NCI-H1417 treated with DMSO at 0.1 percent for 48 hours (cell line): ENCODE measurements around the gene WWTR1.
A peak's percentile ranks its signal among the peaks of the same experiment; 100 is the strongest.

Experiments
- DNase-seq: peaks from one replicate; lab custom pipeline; 2025; lab: John Stamatoyannopoulos, UW

The WWTR1 gene

DNA sequence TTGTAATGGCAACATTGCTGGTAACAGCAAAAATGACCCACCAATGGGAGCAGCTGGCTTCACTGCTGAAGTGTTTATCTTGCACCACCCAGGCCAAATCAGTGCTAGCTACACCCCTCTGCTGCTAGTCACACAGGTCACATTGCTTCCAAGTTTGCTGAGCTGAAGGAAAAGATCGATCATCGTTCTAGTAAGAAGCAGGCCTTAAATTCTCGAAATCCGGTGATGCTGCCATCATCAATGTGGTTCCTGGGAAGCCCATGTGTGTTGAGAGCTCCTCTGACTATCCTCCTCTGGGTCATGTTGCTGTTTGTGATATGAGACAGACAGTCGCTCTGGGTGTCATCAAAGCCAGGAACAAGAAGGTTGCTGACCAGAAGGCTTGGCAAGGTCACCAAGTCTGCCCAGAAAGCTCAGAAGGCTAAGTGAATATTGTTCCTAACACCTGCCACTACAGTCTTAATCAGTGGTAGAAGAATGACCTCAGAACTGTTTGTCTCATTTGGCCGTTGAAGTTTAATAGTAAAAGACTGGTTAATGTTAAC, 162.2 kb downstream of the WWTR1 start:
- DNase-seq: no peak

DNA sequence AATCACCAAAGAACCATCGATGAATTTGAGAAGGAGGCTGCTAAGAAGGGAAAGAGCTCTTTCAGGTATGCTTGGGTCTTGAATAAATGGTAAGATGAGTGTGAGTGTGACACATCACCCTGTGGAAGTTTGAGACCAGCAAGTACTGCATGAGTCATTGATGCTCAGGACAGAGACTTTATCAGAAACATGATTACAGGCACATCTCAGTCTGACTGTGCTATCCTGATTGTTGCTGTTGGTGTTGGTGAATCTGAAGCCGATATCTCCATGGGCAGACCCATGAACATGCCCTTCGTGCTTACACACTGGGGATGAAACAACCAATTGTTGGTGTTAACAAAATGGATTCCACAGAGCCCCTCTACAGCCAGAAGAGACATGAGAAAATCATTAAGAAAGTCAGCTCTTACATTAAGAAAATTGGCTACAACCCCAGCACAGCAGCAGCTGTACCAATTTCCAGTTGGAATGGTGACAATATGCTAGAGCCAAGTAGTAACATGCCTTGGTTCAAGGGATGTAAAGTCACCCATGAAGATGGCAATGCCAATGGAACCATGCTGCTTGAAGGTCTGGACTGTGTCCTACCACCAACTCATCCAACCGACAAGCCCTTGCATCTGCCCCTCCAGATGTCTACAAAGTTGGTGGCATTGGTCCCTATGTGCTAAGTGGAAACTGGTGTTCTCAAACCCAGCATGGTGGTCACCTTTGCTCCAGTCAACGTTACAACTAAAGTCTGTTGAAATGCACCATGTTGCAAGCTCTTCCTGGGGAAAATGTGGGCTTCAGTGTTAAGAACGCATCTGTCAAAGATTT, 162.9 kb downstream of the WWTR1 start:
- no peak for DNase-seq

DNA sequence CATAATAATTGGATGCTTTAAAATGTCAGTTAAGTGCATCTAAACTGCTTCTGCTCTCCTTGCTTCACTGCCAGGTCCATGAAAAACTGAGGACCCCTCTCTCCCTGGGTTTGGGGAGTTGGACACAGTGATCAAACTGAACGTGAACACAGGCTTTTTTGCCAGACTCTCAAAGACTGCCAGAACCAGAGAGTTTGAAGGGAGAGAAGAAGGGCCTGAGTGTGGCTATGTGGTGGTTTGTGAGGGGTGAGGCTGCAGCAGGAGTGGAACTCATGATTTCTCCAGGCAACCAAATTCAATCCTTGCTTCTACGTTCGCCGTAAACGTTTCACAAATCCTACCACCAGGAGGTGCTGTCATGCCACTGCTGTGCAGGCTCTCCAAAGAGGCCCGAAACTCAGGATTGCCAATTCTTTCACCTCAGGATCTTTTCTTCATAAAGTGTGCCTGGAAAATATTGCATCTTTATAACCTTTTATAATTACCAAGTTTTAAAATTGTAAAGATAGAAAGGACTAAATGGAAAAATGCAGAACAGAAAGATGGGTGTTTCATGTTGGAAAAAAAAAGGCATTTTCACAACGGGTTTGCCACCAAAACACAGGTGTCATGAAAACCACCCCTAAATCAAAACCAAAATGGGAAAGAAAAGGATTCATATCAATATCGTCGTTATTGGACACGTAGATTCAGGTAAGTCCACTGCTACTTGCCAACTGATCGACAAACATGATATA, 163.6 kb downstream of the WWTR1 start:
- no peak for DNase-seq

DNA sequence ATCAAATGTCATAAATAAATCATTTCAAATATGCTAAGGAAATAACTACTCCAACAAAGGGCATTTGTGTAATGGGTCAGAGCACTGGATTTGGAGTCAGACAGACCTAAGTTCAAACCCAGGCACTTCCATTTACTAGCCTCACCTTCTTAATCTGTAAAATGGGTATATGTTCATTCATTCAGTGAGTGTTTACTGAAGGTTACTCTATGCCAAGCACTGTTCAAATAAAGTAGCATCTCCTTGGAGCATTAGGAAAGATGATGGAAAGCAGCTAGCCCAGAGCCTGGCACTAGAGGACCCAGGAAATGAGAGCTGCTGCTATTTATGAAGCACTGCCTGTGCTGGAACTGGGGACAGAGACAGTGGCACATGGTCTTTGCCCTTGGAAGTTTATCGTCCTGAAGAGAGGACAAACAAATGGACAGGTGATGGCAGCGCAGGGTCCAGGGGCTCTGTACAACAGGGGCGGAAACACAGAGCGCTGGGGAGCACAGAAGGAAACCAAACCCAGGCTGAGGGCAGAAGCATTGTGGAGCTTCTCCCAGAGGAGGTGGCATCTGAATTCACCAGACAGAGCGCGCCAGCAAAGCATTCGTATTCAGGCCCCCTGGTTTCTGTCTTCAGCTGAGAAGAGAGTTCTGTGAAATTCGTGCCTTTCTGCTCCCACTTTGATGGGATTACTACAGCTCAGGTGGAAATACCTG, 164.4 kb downstream of the WWTR1 start:
- no peak for DNase-seq

DNA sequence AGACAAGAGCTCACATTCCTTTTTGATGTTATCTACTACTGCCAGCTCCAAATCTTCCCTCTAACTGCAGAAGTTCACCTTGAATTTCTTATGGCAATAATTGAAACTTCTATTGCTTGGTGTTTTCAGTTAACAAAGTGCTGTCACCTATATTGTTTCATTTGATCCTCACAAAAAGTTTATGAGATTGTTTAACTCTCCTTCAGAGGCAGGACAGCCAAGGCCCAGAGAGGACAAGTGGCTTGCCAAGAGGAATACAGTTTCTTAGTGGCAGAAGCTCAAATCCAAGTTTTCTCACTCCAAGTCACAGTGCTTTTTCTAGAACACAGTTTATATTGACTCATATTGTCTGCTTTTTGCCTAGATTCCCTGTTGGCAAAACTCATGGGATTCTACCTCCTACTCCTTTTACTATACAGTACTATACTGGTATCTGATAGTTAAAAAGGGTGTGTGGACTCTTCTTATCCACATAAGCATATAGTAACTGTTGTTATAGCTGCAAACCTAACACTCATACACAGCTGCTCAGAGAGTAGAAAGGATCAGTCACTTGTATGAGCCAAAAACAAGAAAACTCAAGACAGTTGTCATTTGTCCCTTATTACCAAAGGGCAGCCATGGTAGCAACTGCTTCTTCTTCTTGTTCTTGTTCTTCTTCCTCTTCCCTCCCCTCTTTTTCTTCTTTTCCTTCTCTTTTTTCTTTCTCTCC, 167.4 kb downstream of the WWTR1 start:
- no peak for DNase-seq

DNA sequence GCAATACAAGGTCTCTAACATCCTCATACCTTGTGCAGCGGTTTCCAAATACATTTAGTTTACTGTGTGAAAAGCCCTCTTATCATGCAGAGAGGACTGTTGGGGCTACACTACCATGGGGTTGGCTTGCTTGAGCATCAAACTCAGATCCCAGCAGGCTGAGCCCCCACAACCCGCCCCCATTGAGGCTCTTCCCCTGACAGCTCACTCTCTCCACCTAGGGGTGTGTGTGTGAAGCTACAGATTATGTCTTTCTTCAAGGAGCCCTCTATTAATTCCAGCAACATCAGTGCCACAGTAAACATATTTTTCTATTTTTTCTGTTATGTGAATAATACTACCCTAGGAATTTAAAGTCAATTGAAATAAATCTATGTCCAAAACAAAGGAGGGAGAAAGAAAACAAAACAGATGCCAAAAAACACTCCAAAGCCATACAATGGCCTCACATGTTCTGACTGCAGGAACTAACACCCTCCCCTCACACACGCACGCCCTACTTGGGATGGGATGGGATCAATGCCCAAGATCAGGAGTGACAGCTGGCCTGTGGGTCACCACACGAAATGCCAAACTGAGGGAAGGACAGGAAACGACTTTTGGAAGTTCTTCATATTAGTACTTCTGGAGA, 168.7 kb downstream of the WWTR1 start:
- no peak for DNase-seq

DNA sequence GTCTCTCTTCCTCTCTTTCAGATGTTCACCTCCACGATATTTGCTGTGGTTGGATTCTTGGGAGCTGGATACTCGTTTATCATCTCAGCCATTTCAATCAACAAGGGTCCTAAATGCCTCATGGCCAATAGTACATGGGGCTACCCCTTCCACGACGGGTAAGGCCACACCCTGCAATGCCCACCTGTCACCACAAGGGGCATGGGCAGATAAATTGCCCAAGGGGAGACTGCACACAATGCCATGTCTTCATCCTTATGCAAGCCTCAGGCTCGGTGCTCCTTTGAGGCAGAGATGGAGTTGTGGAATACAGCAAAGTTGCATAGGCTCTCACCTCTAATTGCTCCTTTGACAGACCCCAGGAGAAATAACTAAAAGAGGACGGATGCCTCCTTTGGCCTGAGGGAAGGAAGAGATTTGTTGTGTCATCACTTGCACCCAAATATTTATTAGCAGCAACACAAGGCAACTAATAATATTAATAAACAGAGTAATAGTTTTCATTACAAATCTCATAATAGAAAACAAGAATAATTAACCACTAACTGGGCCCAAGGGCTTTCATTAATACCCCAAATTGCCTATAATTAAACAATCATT, 170.1 kb downstream of the WWTR1 start:
- DNase-seq: no peak

DNA sequence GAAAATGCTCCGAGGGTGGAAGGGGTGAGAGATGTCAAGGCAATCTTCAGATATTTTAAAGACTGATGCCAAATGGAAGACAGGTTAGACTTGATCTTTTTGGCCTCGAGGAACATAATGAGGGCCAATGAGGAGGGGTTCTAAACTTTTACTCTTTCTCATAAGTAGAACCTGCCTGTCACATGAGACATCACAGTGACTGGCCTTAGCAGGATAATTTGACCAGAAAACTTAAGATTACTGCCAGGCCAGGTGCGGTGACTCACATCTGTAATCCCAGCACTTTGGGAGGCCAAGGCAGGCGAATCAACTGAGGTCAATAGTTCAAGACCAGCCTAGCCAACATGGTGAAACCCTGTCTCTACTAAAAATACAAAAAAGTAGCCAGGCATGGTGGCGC, 171.1 kb downstream of the WWTR1 start:
- no peak for DNase-seq

DNA sequence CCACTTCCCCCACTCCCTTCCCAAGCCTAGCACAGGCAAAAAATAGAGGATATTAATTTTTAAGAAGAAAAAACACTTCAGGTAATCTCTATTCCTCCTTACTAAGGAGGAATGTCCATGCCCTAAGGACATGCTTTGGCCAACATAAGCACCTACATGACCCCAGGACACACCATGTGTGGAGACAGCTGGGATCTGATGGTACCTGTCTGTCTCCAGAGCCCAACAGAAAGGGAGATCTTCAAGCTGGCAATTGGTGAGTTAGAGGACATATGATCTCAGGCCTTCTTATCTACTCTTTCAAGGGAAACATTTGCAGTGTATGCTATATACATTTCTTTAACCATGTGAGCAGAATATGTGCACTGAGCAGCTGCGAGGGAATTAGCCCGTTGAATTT, 176.3 kb downstream of the WWTR1 start:
- no peak for DNase-seq

DNA sequence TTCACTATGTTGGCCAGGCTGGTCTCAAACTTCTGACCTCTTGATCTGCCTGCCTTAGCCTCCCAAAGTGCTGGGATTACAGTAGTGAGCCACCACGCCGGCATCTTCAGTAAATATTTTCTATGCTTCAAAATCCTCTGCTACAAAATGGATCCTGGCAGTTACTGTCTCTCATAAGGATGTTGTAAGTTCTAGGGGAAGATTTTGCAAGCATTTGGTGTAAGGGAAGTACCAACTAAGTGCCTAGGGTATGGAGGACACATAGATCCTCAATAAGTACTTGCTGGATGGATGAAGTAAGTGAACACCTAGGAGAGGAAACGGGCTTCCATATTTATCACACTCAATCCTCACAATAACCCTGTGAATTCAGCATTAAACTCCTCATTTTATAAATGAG, 176.8 kb downstream of the WWTR1 start:
- DNase-seq: no peak

DNA sequence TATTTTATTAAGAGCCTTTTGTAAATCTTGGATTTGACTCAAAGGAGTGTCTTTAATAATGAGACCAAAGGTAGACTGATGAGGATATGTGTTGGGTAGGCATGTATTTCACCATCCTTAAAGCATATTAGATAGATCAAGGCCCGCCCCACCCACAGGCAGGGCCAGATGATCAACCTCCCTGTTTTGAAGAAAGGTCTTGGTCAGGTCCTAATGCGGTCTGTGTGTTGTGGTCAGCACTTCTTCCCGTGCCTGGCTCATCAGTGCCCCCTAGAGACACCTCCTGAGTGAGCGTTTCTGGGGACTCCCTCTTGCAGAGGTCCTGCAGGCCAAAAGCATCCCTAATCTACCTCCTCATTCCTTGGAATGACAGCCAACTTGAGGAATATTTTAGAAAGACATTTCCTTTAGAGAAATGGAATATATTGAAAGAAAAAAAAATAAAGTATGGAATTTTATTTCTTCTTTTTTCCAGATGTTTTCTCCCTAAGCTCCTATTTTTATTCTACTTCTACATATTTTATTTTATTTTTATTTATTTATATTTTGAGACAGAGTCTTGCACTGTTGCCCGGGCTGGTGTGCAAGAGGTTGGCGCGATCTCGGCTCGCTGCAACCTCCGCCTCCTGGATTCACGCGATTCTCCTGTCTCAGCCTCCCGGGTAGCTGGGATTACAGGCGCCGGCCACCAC, 177.4 kb downstream of the WWTR1 start:
- DNase-seq: peak; percentile 47

DNA sequence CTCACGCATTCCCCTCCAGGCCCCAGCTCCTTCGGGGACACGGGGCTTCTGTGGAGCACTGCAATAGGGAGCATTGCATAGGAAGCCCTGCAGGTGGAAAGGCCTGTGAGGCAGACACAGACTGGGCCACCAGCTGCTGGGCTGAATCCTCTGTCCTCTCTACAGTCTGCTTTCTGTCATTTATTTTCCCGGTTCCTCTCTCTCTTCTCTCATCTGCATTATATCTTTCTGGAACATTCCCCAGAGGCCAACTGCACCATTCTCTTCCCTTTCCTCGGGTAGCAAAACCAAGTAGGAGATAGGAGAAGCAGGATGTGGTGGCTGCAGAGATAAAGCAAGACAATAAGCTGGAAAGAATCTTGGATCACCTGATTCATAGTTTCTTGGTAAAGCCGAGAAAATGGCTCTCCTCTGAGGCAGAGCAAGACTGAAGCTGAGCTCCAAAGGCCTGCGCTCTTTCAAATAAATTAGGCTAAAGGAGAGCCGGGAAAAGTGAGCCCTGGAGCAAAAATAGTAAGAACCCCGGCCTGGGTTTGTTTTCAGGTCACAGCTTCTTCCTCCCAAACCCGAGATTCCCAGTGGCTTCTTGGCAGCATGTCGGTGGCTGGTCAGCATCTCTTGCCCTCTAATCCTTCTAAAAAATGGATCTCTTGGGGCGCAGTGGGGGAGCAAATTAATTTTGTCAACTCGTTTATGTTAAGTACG, 178.1 kb downstream of the WWTR1 start:
- DNase-seq: no peak

DNA sequence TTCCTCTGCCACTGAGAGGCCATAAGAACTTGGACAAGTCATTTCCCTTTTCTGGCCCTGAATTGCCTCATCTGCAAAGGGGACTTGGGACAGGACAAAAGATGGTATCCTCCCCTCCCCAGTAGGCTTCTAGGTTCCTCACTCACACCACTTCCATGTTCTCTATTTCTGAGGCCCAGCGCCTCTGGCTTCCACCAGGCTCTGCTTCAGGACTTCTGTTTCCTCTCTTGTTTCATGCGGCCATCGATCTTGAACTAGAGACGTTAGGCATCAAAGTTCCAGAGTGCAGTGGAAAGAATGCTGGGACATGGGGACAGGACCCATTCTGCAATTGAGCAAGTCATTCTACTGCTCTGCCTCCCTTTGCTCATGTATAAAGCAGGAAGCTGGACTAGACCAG, 181.6 kb downstream of the WWTR1 start:
- no peak for DNase-seq

DNA sequence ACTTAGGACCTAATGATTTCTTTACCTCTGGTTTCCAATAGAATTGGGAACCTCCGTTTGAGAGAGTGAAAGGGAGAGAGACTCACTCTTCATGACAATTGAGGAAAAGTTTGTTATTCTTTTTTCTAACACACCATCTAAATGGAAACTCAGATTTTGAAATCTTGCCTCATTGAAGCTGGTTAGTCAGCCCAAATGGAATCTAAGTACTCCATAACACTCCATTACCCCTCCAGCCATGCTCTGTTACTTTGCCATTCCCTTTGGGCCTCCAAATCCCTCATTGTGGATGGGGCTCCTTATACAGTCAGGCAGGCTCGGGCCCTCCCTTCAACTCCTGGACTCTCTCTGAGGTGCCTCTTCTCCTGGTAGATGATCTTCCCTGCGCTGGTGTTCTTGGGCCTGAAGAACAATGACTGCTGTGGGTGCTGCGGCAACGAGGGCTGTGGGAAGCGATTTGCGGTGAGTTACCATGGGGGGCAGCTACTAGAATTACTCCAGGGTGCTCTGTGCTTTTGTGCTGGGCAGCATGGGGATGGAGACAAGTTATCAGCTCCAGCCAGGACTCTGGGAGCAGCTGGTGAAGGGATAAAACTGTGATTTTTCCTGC, 182.3 kb downstream of the WWTR1 start:
- DNase-seq: no peak

DNA sequence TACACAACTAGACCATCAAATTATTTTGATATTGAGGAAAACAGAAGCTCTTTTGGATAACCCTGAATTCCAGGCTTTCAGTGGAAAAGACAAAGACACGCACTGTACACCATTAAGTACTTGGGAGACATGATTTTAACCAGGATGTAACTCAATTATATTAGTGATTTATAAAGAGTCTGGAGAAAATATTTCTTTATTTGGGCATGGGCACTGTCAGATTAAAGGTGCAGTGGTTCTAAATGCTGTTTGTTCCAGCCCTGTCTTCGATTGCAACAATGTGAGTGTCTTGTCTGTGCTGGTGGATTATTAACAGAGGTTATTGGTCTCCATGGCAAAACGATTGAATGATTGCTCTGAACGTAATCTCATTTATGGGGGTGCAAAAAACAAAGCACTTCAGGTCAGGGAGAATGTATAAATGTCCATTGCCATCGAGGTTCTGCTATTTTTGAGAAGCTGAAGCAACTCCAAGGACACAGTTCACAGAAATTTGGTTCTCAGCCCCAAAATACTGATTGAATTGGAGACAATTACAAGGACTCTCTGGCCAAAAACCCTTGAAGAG, 183.5 kb downstream of the WWTR1 start, which contains the start of gene TM4SF4:
TSS of gene TM4SF4 (plus strand) at position 448 of the 568 bp plus-strand sequence. CDS start 181 bp downstream, outside the sequence.
- DNase-seq: no peak

DNA sequence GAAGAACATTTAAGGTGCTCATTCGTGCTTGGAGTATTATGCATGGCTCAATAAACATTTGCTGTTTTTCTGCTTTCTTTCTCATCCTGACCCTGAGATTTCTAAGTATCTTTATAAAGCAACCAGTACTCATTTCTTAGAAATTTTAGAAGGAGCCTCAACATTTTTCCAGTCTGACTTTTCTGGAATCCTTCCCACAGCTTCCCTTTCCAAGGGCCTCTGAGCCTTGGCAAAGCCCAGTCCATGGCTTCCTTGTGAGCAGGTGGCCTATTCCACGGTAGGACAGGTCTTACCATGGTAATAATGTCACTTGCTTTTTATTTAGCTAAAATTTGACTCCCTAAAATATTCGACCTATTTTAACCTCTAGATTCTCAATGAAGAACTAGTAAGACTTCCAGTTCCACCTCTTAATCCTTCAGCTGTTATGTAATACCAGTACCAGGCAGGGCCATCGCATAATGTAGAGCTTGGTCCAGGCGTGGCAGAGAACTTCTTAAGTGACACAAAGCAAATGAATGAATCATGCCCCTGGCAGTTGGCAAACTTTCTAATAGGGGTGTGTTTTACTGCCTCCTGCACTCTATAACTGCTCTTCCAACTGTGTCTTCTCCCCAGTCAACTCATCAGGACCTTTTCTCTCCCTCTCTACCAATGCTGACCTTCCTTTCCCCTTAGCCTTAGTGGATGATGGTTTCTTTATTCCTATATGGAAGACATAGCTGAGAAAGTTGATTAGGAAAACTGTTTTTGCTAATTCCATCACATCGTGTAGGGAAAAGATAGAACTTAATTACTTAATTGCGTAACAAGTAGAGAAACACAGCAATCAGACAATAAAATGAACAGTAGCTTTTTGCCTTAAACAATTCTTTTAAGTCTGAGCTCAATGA, 184.2 kb downstream of the WWTR1 start:
- no peak for DNase-seq

DNA sequence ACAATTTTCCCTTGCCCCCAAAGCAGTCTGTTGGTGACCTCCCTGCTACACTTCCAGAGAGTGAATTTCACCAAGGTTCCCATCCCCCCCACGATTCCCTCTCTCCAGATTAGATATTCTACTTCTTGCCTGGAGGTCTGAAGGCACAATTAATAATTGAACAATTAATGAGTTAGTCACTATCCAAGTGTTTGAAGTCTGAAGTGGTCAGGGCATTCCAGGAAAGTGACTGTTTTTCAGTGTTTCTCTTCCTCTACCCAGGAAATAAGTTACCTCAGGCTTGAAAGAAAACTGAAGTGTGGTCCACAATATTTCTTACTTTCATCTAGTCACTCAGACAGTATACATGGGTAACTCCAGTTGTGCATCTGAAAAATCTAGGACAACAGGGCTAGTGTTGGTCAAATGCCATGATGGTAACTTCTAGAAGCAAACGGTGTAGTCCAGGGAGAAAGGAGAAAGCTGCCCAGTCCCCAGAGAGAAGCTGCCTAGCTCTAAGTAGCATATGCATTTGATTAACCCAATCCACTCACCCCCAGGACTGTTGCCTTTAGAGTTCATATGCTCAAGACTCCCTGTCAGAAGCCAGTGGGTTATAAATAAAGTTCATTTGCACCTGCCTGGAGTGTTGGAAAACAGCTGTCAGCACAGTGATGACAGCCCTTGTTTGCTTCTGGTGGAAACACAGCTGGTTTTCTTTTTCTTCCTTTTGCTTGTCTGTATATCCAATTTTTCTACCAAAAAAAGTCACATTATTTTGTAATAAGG, 185.6 kb downstream of the WWTR1 start:
- no peak for DNase-seq
